Measurements from ENCODE around the gene TBC1D19. TPM values are rescaled to one million over a fixed set of nuclear protein-coding genes. Genes with fewer than 3 reads are reported as not detected.

Gene TBC1D19
- total RNA-seq, 1 donor from 2014 or later, result 17.2 TPM

GRCh38 chr4:26707342-26707741, 123.5 kb downstream of the TBC1D19 start:
- TF ChIP-seq, protein P1, sequence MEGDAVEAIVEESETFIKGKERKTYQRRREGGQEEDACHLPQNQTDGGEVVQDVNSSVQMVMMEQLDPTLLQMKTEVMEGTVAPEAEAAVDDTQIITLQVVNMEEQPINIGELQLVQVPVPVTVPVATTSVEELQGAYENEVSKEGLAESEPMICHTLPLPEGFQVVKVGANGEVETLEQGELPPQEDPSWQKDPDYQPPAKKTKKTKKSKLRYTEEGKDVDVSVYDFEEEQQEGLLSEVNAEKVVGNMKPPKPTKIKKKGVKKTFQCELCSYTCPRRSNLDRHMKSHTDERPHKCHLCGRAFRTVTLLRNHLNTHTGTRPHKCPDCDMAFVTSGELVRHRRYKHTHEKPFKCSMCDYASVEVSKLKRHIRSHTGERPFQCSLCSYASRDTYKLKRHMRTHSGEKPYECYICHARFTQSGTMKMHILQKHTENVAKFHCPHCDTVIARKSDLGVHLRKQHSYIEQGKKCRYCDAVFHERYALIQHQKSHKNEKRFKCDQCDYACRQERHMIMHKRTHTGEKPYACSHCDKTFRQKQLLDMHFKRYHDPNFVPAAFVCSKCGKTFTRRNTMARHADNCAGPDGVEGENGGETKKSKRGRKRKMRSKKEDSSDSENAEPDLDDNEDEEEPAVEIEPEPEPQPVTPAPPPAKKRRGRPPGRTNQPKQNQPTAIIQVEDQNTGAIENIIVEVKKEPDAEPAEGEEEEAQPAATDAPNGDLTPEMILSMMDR (IDR thresholded peaks at IDR 0.05; ENCODE audit: insufficient read depth, low read length, poor library complexity, severe bottlenecking), result no peak
- Histone ChIP-seq H3K4me3 (ENCODE audit: low read depth, low read length) (no peak overlapping the region), H3K27me3 (ENCODE audit: control insufficient read depth, insufficient read depth, low read length) (no peaks in the 10 kb centered on the region), H3K36me3 (ENCODE audit: control insufficient read depth, insufficient read depth, low read length) (no peaks in the 10 kb centered on the region)
- no peak for DNase-seq (ENCODE audit: low read depth)

DNA sequence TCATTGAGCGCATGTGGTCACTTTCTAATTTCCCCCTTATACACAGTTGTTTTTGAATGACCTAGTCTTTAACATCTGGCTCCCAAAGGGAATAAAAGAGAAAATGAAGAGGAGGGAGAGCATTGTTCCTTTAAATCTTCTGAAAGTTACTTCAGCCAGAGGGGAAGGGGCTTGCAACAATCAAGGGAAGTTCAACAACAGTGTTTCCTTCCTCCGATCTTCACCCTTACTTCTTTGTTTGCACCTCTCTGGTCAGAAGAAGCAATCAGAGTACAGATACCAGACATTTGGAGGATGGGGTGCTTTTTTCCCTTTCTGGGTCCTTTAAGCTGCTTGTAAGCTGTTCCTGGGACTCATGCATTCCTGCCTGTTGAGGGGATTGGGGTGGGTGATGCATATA, 125.4 kb downstream of the TBC1D19 start:
- DNase-seq (ENCODE audit: low read depth), result no peak
- no peaks in the 10 kb centered on the region for H3K36me3 ChIP-seq (ENCODE audit: control insufficient read depth, insufficient read depth, low read length)
- H3K27me3 ChIP-seq (ENCODE audit: control insufficient read depth, insufficient read depth, low read length), result no peaks in the 10 kb centered on the region
- TF ChIP-seq, protein P1 (IDR thresholded peaks at IDR 0.05; ENCODE audit: insufficient read depth, low read length, poor library complexity, severe bottlenecking), result no peak
- no peak overlapping the region for H3K4me3 ChIP-seq (ENCODE audit: low read depth, low read length)

- no peaks in the 10 kb centered on the region for H3K27me3 ChIP-seq (ENCODE audit: control insufficient read depth, insufficient read depth, low read length)
- H3K36me3 ChIP-seq (ENCODE audit: control insufficient read depth, insufficient read depth, low read length), result no peaks in the 10 kb centered on the region
- TF ChIP-seq, protein P1 (IDR thresholded peaks at IDR 0.05; ENCODE audit: insufficient read depth, low read length, poor library complexity, severe bottlenecking), result no peak
- H3K4me3 ChIP-seq (ENCODE audit: low read depth, low read length), result no peak overlapping the region
- DNase-seq (ENCODE audit: low read depth), result no peak
These were observed 129.8 kb downstream of the TBC1D19 start for GRCh38 chr4:26713563-26714151.

GRCh38 chr4:26715636-26716242, 131.9 kb downstream of the TBC1D19 start:
- Histone ChIP-seq H3K36me3 (ENCODE audit: control insufficient read depth, insufficient read depth, low read length) (no peaks in the 10 kb centered on the region), H3K4me3 (ENCODE audit: low read depth, low read length) (no peak overlapping the region), H3K27me3 (ENCODE audit: control insufficient read depth, insufficient read depth, low read length) (no peaks in the 10 kb centered on the region)
- DNase-seq (ENCODE audit: low read depth), result no peak
- TF ChIP-seq, protein P1 (IDR thresholded peaks at IDR 0.05; ENCODE audit: insufficient read depth, low read length, poor library complexity, severe bottlenecking), result no peak

DNA sequence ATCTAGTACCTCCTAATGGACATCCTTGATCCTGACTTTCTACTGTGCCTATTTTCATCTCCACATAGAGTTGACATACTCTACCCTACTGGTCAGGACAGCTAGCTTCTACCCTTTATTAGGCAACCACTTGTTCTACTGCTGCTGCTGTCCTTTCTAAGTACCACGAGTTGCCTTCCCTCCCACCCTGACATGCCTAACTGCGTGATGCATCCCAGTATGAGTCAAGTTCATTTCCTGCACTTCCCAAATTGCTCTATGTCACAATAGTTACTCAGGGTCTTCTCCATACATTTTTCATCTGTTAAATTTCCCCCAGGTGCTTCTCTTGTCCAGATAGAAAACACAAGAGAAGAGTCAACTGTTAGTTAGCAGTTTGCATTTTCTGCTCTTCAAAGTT, 133.4 kb downstream of the TBC1D19 start:
- Histone ChIP-seq H3K4me3 (ENCODE audit: low read depth, low read length) (no peak overlapping the region), H3K27me3 (ENCODE audit: control insufficient read depth, insufficient read depth, low read length) (no peaks in the 10 kb centered on the region), H3K36me3 (ENCODE audit: control insufficient read depth, insufficient read depth, low read length) (no peaks in the 10 kb centered on the region)
- TF ChIP-seq, protein P1 (IDR thresholded peaks at IDR 0.05; ENCODE audit: insufficient read depth, low read length, poor library complexity, severe bottlenecking), result no peak
- peak; percentile 31 for DNase-seq (ENCODE audit: low read depth)
